K562 (cell line): ENCODE results near the gene LHPP. TPM values are rescaled to one million over a fixed set of nuclear protein-coding genes. Genes with fewer than 3 reads are reported as not detected.

Source experiments
- ATAC-seq: fragments of 200-7000 bp; cut with Tn5 transposase; 3 replicates; pipeline ENCODE4 v1.9.1; 2020; ENCODE audit warnings: moderate library complexity
- BruUV-seq: library from RNA; stranded (reverse); fragments of 400-500 nt; replicated peaks from 2 replicates; lab custom pipeline; 2021; lab: Mats Ljungman, UMichigan
- CTCF ChIA-PET: fragments of 300-600 bp; formaldehyde crosslinking; extraction: SDS; loops from one replicate; lab custom pipeline; 2021; ENCODE audit warnings: low intra/inter-chr PET ratio; lab: Yijun Ruan, JAX
- POLR2A ChIA-PET: fragments of 300-600, 350-650 bp; sonication (Branson Sonifier 250); formaldehyde crosslinking; extraction: SDS; loops from one replicate; lab custom pipeline; 2021; ENCODE audit warnings: antibody characterized with exemption, inconsistent platforms; lab: Yijun Ruan, JAX
- DNase-seq, 4 experiments: peaks; one replicate each; pipeline versions ENCODE4 v3.0.0 to v3.0.0-alpha.2; 2011 to 2018; ENCODE audit warnings: low spot score in 3 of 4, mixed read lengths in 3 of 4; ENCODE audit errors: extremely low read depth in 1 of 4
- FAIRE-seq: peaks from 2 replicates; lab custom pipeline; 2011; peaks lifted over from hg19 to GRCh38; lab: Jason Lieb, UNC
- H2AFZ ChIP-seq: 2 replicates; pipeline ENCODE4 v1.6.0; 2011; ENCODE audit warnings: low read depth, low read length, control low read depth, inconsistent platforms
- H3K27ac ChIP-seq: fragments of 200-600 bp; 3 replicates; pipeline ENCODE4 v1.8.0; 2011; ENCODE audit warnings: low read depth, mild to moderate bottlenecking, control low read depth, inconsistent platforms, low read length, moderate library complexity, mixed read lengths; ENCODE audit errors: extremely low read depth
- H3K27me3 ChIP-seq, 2 experiments: fragments of 300-600 bp in 1 of 2; 2 replicates in 1 of 2; 3 replicates in 1 of 2; pipeline versions ENCODE4 v1.6.0 to v1.8.0; 2011; ENCODE audit warnings: inconsistent platforms in 2 of 2, low read length in 2 of 2, mild to moderate bottlenecking in 1 of 2, mixed read lengths in 1 of 2, moderate library complexity in 1 of 2; ENCODE audit not compliant: control insufficient read depth in 2 of 2, insufficient read depth in 2 of 2
- H3K36me3 ChIP-seq: fragments of 300-600 bp; 3 replicates; pipeline ENCODE4 v1.8.0; 2011; ENCODE audit warnings: mild to moderate bottlenecking, low read length, inconsistent platforms; ENCODE audit not compliant: control insufficient read depth, insufficient read depth
- H3K4me1 ChIP-seq, 2 experiments: fragments of 200-600 bp in 1 of 2; replicated peaks in 1 of 2; 2 replicates in 1 of 2; 3 replicates in 1 of 2; pipeline versions ENCODE4 v1.5.1 to v1.8.0; 2011; ENCODE audit warnings: inconsistent platforms in 2 of 2, low read length in 2 of 2, mild to moderate bottlenecking in 1 of 2, mixed read lengths in 1 of 2, moderate library complexity in 1 of 2; ENCODE audit not compliant: control insufficient read depth in 2 of 2, insufficient read depth in 2 of 2
- H3K4me2 ChIP-seq: 2 replicates; pipeline ENCODE4 v1.6.1; 2011; ENCODE audit warnings: low read length, control low read depth, inconsistent platforms, mixed read lengths; ENCODE audit not compliant: insufficient read depth
- H3K4me3 ChIP-seq: fragments of 200-600 bp; sonication (generic), shearing (Covaris generic); 2 replicates; pipeline ENCODE4 v1.5.1; 2016; ENCODE audit warnings: control low read depth, inconsistent platforms
- H3K79me2 ChIP-seq: fragments of 200-600 bp; 3 replicates; pipeline ENCODE4 v1.8.0; 2011; ENCODE audit warnings: low read length, inconsistent platforms; ENCODE audit not compliant: control insufficient read depth, insufficient read depth
- H3K9ac ChIP-seq, 2 experiments: 2 replicates each; pipeline versions ENCODE4 v1.6.0 to v1.6.1; 2011; ENCODE audit warnings: low read depth in 2 of 2, low read length in 2 of 2, control low read depth in 1 of 2, inconsistent platforms in 1 of 2, mild to moderate bottlenecking in 1 of 2, mixed read lengths in 1 of 2; ENCODE audit not compliant: insufficient read depth in 1 of 2
- H3K9me1 ChIP-seq: one replicate; pipeline ENCODE4 v1.6.0; 2011; ENCODE audit warnings: inconsistent platforms, mild to moderate bottlenecking, low read length, moderate library complexity; ENCODE audit not compliant: control insufficient read depth, insufficient read depth
- H3K9me3 ChIP-seq: replicated peaks from 2 replicates; pipeline ENCODE4 v1.5.1; 2011; ENCODE audit warnings: low read depth, low read length, inconsistent platforms; ENCODE audit not compliant: control insufficient read depth, insufficient read depth
- H4K20me1 ChIP-seq: replicated peaks from 2 replicates; pipeline ENCODE4 v1.6.1; 2011; ENCODE audit warnings: low read length, inconsistent platforms, mixed read lengths; ENCODE audit not compliant: control insufficient read depth, insufficient read depth
- ARID2 ChIP-seq: fragments of 450-650 bp; IDR thresholded peaks from 2 replicates; pipeline ENCODE4 v1.6.1; 2017; ENCODE audit warnings: antibody characterized with exemption, mild to moderate bottlenecking
- ESRRA ChIP-seq: fragments of 450-650 bp; IDR thresholded peaks from 2 replicates; pipeline ENCODE4 v1.6.1; 2014; ENCODE audit warnings: low read depth, mild to moderate bottlenecking, moderate library complexity, borderline replicate concordance
- ETS2 ChIP-seq: IDR thresholded peaks from 2 replicates; pipeline ENCODE4 v1.6.1; 2016; ENCODE audit warnings: borderline replicate concordance, missing genetic modification characterization, mild to moderate bottlenecking, moderate library complexity, missing compliant biosample characterization; ENCODE audit not compliant: poor library complexity, severe bottlenecking
- EWSR1 ChIP-seq: fragments of 450-650 bp; IDR thresholded peaks from 2 replicates; pipeline ENCODE4 v1.6.1; 2018; ENCODE audit warnings: borderline replicate concordance, mild to moderate bottlenecking, low read depth, moderate library complexity; ENCODE audit not compliant: partially characterized antibody
- HDGF ChIP-seq: fragments of 450-650 bp; IDR thresholded peaks from 2 replicates; pipeline ENCODE4 v1.6.1; 2016
- ILF3 ChIP-seq: fragments of 450-650 bp; IDR thresholded peaks from 2 replicates; pipeline ENCODE4 v1.6.1; 2018; ENCODE audit warnings: antibody characterized with exemption, mild to moderate bottlenecking, moderate library complexity, borderline replicate concordance
- RBM17 ChIP-seq: fragments of 200-400 bp; formaldehyde crosslinking; IDR thresholded peaks from 2 replicates; pipeline ENCODE4 v1.6.1; 2017; ENCODE audit warnings: low read depth, mild to moderate bottlenecking, low read length, borderline replicate concordance
- TFAM ChIP-seq: fragments of 250-450 bp; sonication (Bioruptor Pico); conservative IDR thresholded peaks from 2 replicates; pipeline ENCODE4 v1.5.0; 2021; ENCODE audit warnings: mild to moderate bottlenecking, moderate library complexity
- TGIF2 ChIP-seq: sonication (generic); formaldehyde crosslinking; IDR thresholded peaks from 2 replicates; pipeline ENCODE4 v1.8.1; 2022; ENCODE audit warnings: mild to moderate bottlenecking, missing genetic modification reagents, moderate library complexity
- XRCC3 ChIP-seq: fragments of 450-650 bp; IDR thresholded peaks from 2 replicates; pipeline ENCODE4 v1.6.1; 2017; ENCODE audit warnings: mild to moderate bottlenecking, moderate library complexity
- ZNF699 ChIP-seq: fragments of 250-450 bp; sonication (Bioruptor Pico); IDR thresholded peaks from 2 replicates; pipeline ENCODE4 v1.8.0; 2021; ENCODE audit warnings: mild to moderate bottlenecking, moderate library complexity; ENCODE audit not compliant: insufficient replicate concordance
- ZSCAN32 ChIP-seq: fragments of 450-650 bp; formaldehyde crosslinking; IDR thresholded peaks from 2 replicates; pipeline ENCODE4 v1.4.0; 2020; ENCODE audit warnings: mild to moderate bottlenecking, moderate library complexity
- WGBS: fragments of 100-300 bp; shearing (Covaris generic); methylation state at CpG from one replicate; pipeline ENCODE4 v1.1.6; 2016; ENCODE audit warnings: low coverage, mixed read lengths; ENCODE audit not compliant: insufficient coverage; ENCODE audit errors: missing lambda C conversion rate; 5-methylcytosine and 5-hydroxymethylcytosine counted together
- in situ Hi-C: fragments of 300-500 bp; cut with MboI; formaldehyde crosslinking; loops from 4 replicates; pipeline ENCODE4 v1.15.0; 2018; ENCODE audit warnings: inconsistent platforms, mixed read lengths
- intact Hi-C: fragments of 100-400 bp; cut with micrococcal nuclease; formaldehyde crosslinking; loops from 2 replicates; pipeline ENCODE4 v1.14.2; 2022
- polyA plus RNA-seq, 8 experiments: library from polyadenylated mRNA; depleted of rRNA in 4 of 8; stranded (reverse) in 5 of 8; unstranded in 3 of 8; fragments of >200 nt; fragmentation: Nextera tagmentation in 2 of 8; fragmentation: Illumina TruSeq in 1 of 8; extraction: Ambion mirVana in 2 of 8; extraction: Trizol in 1 of 8; gene quantifications; 2 replicates each; pipeline versions ENCODE4 v1.2.1 to v1.2.3, GENCODE V29; 2011 to 2014; ENCODE audit warnings: inconsistent platforms in 1 of 8, missing spikeins in 1 of 8
- total RNA-seq, 7 experiments: library from RNA; depleted of rRNA in 6 of 7; stranded (reverse); fragments of >200 nt in 6 of 7; fragmentation: Illumina TruSeq in 2 of 7; extraction: Trizol in 2 of 7; gene quantifications; 2 replicates each; pipeline versions ENCODE4 v1.2.1 to v1.2.3, GENCODE V29; 2011 to 2021; ENCODE audit warnings: low replicate concordance in 1 of 7
- TF ChIP-seq, protein P1 (sequence below): sonication (generic); formaldehyde crosslinking; IDR thresholded peaks from 2 replicates; pipeline ENCODE4 v1.8.0; 2022; ENCODE audit warnings: missing genetic modification reagents, mild to moderate bottlenecking, moderate library complexity, borderline replicate concordance

LHPP gene
- total and polyA plus RNA-seq, 9 of the 15 experiments (the other 6 are each of a cell fraction or from before 2014, with no cell fraction given), result 0.34 to 7.4 (median 3.0) TPM

DNA sequence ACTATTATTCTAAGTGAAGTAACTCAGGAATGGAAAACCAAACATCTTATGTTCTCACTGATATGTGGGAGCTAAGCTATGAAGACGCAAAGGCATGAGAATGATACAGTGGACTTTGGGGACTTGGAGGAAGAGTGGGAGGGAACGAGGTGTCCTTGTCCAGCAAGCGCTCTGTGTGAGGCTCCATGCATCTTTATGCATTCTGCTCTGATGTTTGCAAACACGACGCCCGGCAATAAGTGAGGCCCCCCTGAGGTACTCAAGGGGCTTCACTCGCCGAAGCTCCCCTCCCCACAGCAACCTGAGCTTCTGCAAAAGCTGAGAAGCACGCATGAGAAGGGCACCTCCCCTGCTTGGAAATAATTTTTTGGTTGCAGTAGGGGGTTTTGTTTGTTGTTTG lies 103.3 kb downstream of the LHPP start:
- whole genome bisulfite sequencing, result 32% methylated on average over 6 of the region's 9 CpGs
- Histone ChIP-seq H3K4me3 (no peak overlapping the region), H2AFZ (no peak overlapping the region), H3K9me1 (no peaks in the 10 kb centered on the region), H3K4me1 (peaks cover 0 to 22% of the 10 kb centered on the region in 2 experiments; a peak in 4 of 5 replicates), H3K36me3 (no peaks in the 10 kb centered on the region), H3K27ac (no peak overlapping the region), H3K27me3 (peaks cover 0 to 17% of the 10 kb centered on the region in 2 experiments; a peak in 3 of 5 replicates), H3K4me2 (no peak overlapping the region), H3K9me3 (no peaks in the 10 kb centered on the region), H3K79me2 (no peaks in the 10 kb centered on the region), H3K9ac (no peak overlapping the region), H4K20me1 (no peaks in the 10 kb centered on the region)
- ChIA-PET CTCF (no interaction called here), POLR2A (interaction anchor here (0.5 to 1.4 kb wide), 4 partner anchors 9 to 17 kb away, joined by 4 to 5 read pairs (median 4); no protein-coding TSS in a partner anchor)
- intact Hi-C loops (loop anchor here (1.0 to 5.0 kb wide), 2 partner anchors 25 to 107 kb away; no protein-coding TSS in a partner anchor), in situ Hi-C loops (no loop called here)
- DNase-seq (no peak), FAIRE-seq (no peak), ATAC-seq (no peak)
- no peak for TF ChIP-seq RBM17
- TF ChIP-seq ZSCAN32 (CRISPR knock-in tag), result no peak
- TF ChIP-seq XRCC3, result no peak
- BruUV-seq, result no TSS peak

DNA sequence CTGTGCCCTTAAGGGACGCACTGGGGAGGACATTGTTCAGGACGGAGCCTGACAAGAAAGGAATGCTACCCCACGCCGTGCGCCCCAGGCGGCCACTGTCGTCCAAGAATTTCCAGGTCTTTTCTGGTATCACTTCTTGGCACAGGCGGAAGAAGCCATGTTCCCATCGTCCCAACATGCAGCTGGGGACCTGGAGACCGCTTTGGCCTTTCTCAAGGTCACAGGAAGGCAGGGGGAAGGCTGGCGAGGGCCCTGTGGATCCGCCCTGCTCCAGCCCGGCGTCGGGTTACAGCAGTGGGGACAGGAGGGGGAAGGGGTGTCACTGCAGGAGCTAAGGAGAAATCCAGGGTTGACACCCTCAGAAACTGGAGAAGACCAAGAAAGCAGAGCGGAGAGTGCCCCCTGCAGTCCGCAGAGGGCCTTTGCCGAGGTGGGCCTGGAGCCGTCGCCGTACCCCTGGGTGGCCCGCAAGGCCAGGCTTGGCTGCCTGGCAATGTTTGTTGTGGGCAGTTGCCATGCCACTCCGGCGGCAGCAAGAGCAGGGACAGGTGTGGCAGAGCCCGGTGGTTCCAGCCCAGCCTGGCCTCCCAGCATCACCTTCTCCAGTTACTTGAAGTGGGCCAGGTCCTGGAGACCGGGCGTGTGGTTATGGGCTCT lies 104.1 kb downstream of the LHPP start:
- H2AFZ ChIP-seq, result 0 out of 2 replicates have a peak overlapping the region, but pooled peaks have one; percentile 45
- POLR2A ChIA-PET, result interaction anchor here (0.5 to 1.4 kb wide), 5 partner anchors 9 to 161 kb away, joined by 3 to 4 read pairs (median 4); no protein-coding TSS in a partner anchor
- 25% methylated on average over 9 of the region's 27 CpGs for WGBS
- H3K4me3 ChIP-seq, result no peak overlapping the region
- intact Hi-C loops (loop anchor here (1.0 to 5.0 kb wide), 2 partner anchors 25 to 107 kb away; no protein-coding TSS in a partner anchor), in situ Hi-C loops (no loop called here)
- peak; percentile 67 for FAIRE-seq
- CTCF ChIA-PET, result interaction anchor here (0.7 kb wide), 1 partner anchor 26 kb away, joined by 3 read pairs; no protein-coding TSS in a partner anchor
- H3K4me1 ChIP-seq, result peaks cover 0 to 18% of the 10 kb centered on the region in 2 experiments; a peak in 4 of 5 replicates
- peaks cover 0 to 13% of the 10 kb centered on the region in 2 experiments; a peak in 3 of 5 replicates for H3K27me3 ChIP-seq
- H3K27ac ChIP-seq, result no peak overlapping the region
- H3K9me1 ChIP-seq, result no peaks in the 10 kb centered on the region
- H3K4me2 ChIP-seq, result no peak overlapping the region; the same call in 1 of the 2 replicates
- H4K20me1 ChIP-seq, result no peaks in the 10 kb centered on the region
- no peaks in the 10 kb centered on the region for H3K9me3 ChIP-seq
- no peaks in the 10 kb centered on the region for H3K79me2 ChIP-seq
- DNase-seq, result peak; percentile 58 to 69 (median 66)
- H3K36me3 ChIP-seq, result no peaks in the 10 kb centered on the region
- BruUV-seq, result no TSS peak
- ATAC-seq, result peak; percentile 94
- H3K9ac ChIP-seq, result no peak overlapping the region
- TF ChIP-seq TGIF2 (CRISPR knock-in tag), result no peak
- TF ChIP-seq EWSR1, result no peak
- peak; percentile 93 for TF ChIP-seq ESRRA
- no peak for TF ChIP-seq TFAM (CRISPR knock-in tag)
- TF ChIP-seq ZNF699 (CRISPR knock-in tag), result no peak
- no peak for TF ChIP-seq ETS2 (tag)
- TF ChIP-seq ARID2, result peak; percentile 46; the same call in 1 of the 2 replicates
- no peak for TF ChIP-seq ILF3
- TF ChIP-seq HDGF, result no peak
- TF ChIP-seq, protein P1, sequence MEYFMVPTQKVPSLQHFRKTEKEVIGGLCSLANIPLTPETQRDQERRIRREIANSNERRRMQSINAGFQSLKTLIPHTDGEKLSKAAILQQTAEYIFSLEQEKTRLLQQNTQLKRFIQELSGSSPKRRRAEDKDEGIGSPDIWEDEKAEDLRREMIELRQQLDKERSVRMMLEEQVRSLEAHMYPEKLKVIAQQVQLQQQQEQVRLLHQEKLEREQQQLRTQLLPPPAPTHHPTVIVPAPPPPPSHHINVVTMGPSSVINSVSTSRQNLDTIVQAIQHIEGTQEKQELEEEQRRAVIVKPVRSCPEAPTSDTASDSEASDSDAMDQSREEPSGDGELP (CRISPR knock-in tag), result 0 out of 2 replicates have a peak, but pooled peaks have one; percentile 13
